Measurements from ENCODE around the gene SNX6. TPM values are rescaled to one million over a fixed set of nuclear protein-coding genes. Genes with fewer than 3 reads are reported as not detected.
"Not testable (repeated sequence)": the region's sequence is repeated elsewhere in the genome, so short reads cannot be mapped to it uniquely, and the experiment has no call there.

The SNX6 gene
- total RNA-seq, 2 donors from 2014 or later, result 75.4 to 88.8 TPM

- Mint-ChIP-seq H3K4me1 (no peaks in the 10 kb centered on the region), H3K36me3 (ENCODE audit: low read depth) (peaks cover 87% of the 10 kb centered on the region), H3K4me3 (no peak overlapping the region), H3K9me3 (no peaks in the 10 kb centered on the region), H3K27ac (no peak overlapping the region), H3K27me3 (no peaks in the 10 kb centered on the region)
- ATAC-seq (replicated peaks), result no peak
Observed at GRCh38 chr14:34568803-34569202, 61.1 kb downstream of the SNX6 start.

GRCh38 chr14:34562776-34563150 lies 67.2 kb downstream of the SNX6 start:
- H3K27me3 Mint-ChIP-seq, result no peaks in the 10 kb centered on the region

GRCh38 chr14:34562037-34562775 lies 67.7 kb downstream of the SNX6 start:
- H3K4me1 Mint-ChIP-seq; ATAC-seq (replicated peaks); H3K27ac Mint-ChIP-seq; H3K27me3 Mint-ChIP-seq; H3K9me3 Mint-ChIP-seq; H3K4me3 Mint-ChIP-seq: not testable (repeated sequence)
- peaks cover 45% of the 10 kb centered on the region for H3K36me3 Mint-ChIP-seq (ENCODE audit: low read depth)

More at GRCh38 chr14:34562776-34563150, 67.2 kb downstream of the SNX6 start:
- Mint-ChIP-seq H3K9me3 (no peaks in the 10 kb centered on the region), H3K4me1 (no peaks in the 10 kb centered on the region), H3K36me3 (ENCODE audit: low read depth) (peaks cover 51% of the 10 kb centered on the region), H3K4me3 (no peak overlapping the region), H3K27ac (no peak overlapping the region)
- no peak for ATAC-seq (replicated peaks)

GRCh38 chr14:34556498-34556829 lies 73.5 kb downstream of the SNX6 start:
- not testable (repeated sequence) for H3K27me3 Mint-ChIP-seq; H3K4me1 Mint-ChIP-seq; H3K36me3 Mint-ChIP-seq (ENCODE audit: low read depth); H3K9me3 Mint-ChIP-seq; H3K4me3 Mint-ChIP-seq; H3K27ac Mint-ChIP-seq
- ATAC-seq (replicated peaks), result peak; percentile 72

- not testable (repeated sequence) for H3K4me3 Mint-ChIP-seq; H3K27ac Mint-ChIP-seq; H3K9me3 Mint-ChIP-seq; H3K27me3 Mint-ChIP-seq; H3K36me3 Mint-ChIP-seq (ENCODE audit: low read depth); H3K4me1 Mint-ChIP-seq
- ATAC-seq (replicated peaks), result peak; percentile 80
Observed at GRCh38 chr14:34555583-34556497, 74.1 kb downstream of the SNX6 start.

- H3K4me1 Mint-ChIP-seq, result peaks cover 7% of the 10 kb centered on the region
- H3K36me3 Mint-ChIP-seq (ENCODE audit: low read depth), result no peaks in the 10 kb centered on the region
- no peaks in the 10 kb centered on the region for H3K9me3 Mint-ChIP-seq
- no peaks in the 10 kb centered on the region for H3K27me3 Mint-ChIP-seq
- H3K4me3 Mint-ChIP-seq, result peak overlapping the region; percentile 50
- H3K27ac Mint-ChIP-seq, result peak overlapping the region; percentile 52
- no peak for ATAC-seq (replicated peaks)
Observed at GRCh38 chr14:34554540-34555250, 75.3 kb downstream of the SNX6 start.

- not testable (repeated sequence) for H3K27me3 Mint-ChIP-seq; ATAC-seq (replicated peaks); H3K4me3 Mint-ChIP-seq; H3K36me3 Mint-ChIP-seq (ENCODE audit: low read depth); H3K27ac Mint-ChIP-seq; H3K4me1 Mint-ChIP-seq; H3K9me3 Mint-ChIP-seq
Observed at GRCh38 chr14:34549276-34549966, 80.5 kb downstream of the SNX6 start.

GRCh38 chr14:34548472-34548981 lies 81.4 kb downstream of the SNX6 start:
- H3K27me3 Mint-ChIP-seq, result no peaks in the 10 kb centered on the region
- ATAC-seq (replicated peaks), result no peak
- H3K27ac Mint-ChIP-seq, result no peak overlapping the region
- H3K4me1 Mint-ChIP-seq, result no peaks in the 10 kb centered on the region
- no peaks in the 10 kb centered on the region for H3K9me3 Mint-ChIP-seq
- no peak overlapping the region for H3K4me3 Mint-ChIP-seq
- no peaks in the 10 kb centered on the region for H3K36me3 Mint-ChIP-seq (ENCODE audit: low read depth)

- H3K4me3 Mint-ChIP-seq; H3K4me1 Mint-ChIP-seq; H3K36me3 Mint-ChIP-seq (ENCODE audit: low read depth); H3K27ac Mint-ChIP-seq; H3K27me3 Mint-ChIP-seq; H3K9me3 Mint-ChIP-seq: not testable (repeated sequence)
- ATAC-seq (replicated peaks), result peak; percentile 42
Observed at GRCh38 chr14:34547136-34547520, 82.8 kb downstream of the SNX6 start.

GRCh38 chr14:34546272-34547135 lies 83.4 kb downstream of the SNX6 start:
- not testable (repeated sequence) for H3K27ac Mint-ChIP-seq; H3K9me3 Mint-ChIP-seq; H3K4me1 Mint-ChIP-seq; H3K27me3 Mint-ChIP-seq; H3K4me3 Mint-ChIP-seq; H3K36me3 Mint-ChIP-seq (ENCODE audit: low read depth)
- ATAC-seq (replicated peaks), result peak; percentile 79

- Mint-ChIP-seq H3K36me3 (ENCODE audit: low read depth) (peaks cover 32% of the 10 kb centered on the region), H3K4me3 (peak overlapping the region; percentile 99), H3K27ac (peak overlapping the region; percentile 99)
- H3K9me3 Mint-ChIP-seq; ATAC-seq (replicated peaks); H3K4me1 Mint-ChIP-seq; H3K27me3 Mint-ChIP-seq: not testable (repeated sequence)
Observed at GRCh38 chr14:34540181-34541059, 89.5 kb downstream of the SNX6 start.

GRCh38 chr14:34539407-34540180 lies 90.4 kb downstream of the SNX6 start, which contains the start of gene EAPP:
Gene EAPP (minus strand): TSS chr14:34539701. CDS start chr14:34539628, 73 bp downstream.
- H3K9me3 Mint-ChIP-seq, result no peaks in the 10 kb centered on the region
- no peaks in the 10 kb centered on the region for H3K27me3 Mint-ChIP-seq
- H3K36me3 Mint-ChIP-seq (ENCODE audit: low read depth), result peaks cover 40% of the 10 kb centered on the region
- peak within 1 kb of the TSS; percentile 99 for H3K27ac Mint-ChIP-seq
- peak within 1 kb of the TSS; percentile 99 for H3K4me3 Mint-ChIP-seq
- peak; percentile 99 for ATAC-seq (replicated peaks)
- H3K4me1 Mint-ChIP-seq, result peaks cover 10% of the 10 kb centered on the region

Measured in activated T-helper 17 cell treated with anti-CD3 and anti-CD28 coated beads, Interleukin-2, amount 50 U/mL, for 72 hours (primary cell).